Stimulated activated CD4-positive, alpha-beta T cell treated with anti-CD3 and anti-CD28 coated beads, Interleukin-2, amount 100 ng/mL, for 48 hours (primary cell): ENCODE results near the gene PPTC7.
"Not testable (repeated sequence)": the region's sequence is repeated elsewhere in the genome, so short reads cannot be mapped to it uniquely, and the experiment has no call there.

Experiments used
- DNase-seq, 2 donors: peaks; one replicate each; pipeline ENCODE4 v3.0.0-alpha.2; 2020

PPTC7 gene

DNA sequence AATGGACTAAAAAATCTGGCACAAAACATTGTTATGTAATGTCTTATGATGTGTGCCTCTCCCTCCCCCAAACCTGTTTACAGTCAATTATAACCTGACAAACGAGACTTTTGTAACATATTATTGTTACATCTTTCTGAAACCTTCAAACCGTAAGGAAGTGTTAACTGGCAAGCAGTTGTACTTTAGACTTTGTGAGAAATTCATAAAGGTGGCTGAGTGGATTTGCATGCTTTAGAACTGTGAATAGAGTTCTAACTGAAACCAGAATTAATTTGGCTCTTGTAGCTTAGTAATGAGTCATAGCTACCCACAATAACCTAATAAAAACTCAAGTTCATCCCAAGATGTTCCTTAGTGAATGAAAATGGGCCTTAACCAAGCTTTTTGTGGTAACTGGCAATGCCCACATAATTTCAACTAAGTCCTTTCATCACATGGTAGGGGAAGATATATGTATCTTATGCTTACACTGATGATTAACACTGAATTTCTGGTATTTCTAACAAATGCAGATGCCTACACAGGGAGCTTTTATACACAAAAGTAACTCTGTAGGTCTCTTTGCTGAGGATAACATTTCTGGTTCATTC is 51.3 kb downstream of the PPTC7 start:
- DNase-seq: no peak

DNA sequence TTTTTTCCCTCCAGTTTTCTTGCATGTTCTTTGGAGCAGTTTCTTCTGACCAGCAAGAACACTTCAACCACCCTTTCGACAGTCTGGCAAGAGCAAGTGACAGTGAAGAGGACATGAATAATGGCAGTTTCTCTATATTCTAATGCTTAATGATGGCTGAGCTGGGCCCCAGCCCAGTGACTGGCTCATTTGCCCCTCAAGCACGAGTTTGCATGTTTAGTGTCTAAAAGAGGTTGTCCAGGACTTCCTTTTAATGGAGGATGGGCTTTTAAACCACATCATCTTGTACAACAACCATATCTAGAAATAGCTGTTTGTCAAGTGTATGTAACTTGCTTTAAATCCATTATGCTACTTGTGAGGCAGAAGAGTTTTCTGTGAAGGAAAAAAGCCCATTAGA is 52.6 kb downstream of the PPTC7 start:
- no peak for DNase-seq

DNA sequence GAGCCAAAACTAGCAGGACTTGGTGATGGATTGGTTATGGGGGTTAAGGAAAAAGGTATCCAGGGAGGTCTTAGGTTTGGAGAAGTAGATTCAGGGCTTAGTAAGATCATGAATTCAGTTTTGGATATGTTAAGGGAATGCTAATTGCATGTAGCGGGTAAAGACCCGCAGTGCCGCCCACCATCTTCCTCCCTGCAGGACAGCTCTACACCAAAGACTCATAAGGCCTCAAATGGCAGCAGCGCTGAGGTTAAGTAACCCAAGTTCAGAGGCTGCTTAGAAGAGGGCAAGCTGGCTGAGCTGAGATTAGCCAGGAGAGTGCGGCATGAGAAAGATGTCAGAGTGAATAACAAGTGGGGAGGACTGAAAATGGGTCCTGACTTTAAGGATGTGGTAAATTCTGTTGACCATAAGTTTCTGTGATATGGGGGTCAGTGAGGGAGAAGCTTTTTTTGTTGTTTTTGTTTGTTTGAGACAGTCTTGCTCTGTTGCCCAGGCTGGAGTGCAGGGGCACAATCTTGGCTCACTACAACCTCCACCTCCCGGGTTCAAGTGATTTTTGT is 54.8 kb downstream of the PPTC7 start:
- no peak for DNase-seq

DNA sequence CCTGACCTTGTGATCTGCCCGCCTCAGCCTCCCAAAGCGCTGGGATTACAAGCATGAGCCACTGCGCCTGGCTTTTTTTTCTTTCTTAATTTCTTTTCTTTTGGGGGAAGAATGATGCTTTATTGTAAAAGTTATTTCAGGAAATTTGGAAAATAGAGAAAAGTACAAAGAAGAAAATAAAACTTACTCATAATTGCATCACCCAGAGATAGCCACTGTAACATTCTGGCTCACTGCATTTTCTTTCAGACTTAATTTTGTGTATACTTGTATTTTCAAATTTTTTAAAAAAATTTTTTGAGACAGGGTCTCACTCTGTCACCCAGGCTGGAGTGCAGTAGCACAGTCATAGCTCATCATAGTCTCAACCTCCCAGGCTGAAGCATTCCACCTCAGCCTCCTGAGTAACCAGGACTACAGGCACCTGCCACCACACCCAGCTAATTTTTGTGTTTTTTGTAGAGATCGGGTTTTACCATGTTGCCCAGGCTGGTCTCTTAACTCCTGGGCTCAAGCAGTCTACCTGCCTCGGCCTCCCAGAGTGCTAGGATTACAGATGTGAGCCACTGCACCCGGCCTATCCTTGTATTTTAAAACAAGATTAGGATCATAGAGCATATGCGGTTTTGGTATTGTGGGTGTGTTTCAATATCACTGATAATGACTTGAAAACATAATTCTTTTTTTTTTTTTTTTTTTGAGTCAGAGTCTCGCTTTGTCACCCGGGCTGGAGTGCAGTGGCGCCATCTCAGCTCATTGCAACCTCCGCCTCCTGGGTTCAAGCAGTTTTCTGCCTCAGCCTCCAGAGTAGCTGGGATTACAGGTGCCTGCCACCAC is 62.0 kb downstream of the PPTC7 start:
- peak; percentile 23 to 28 for DNase-seq

DNA sequence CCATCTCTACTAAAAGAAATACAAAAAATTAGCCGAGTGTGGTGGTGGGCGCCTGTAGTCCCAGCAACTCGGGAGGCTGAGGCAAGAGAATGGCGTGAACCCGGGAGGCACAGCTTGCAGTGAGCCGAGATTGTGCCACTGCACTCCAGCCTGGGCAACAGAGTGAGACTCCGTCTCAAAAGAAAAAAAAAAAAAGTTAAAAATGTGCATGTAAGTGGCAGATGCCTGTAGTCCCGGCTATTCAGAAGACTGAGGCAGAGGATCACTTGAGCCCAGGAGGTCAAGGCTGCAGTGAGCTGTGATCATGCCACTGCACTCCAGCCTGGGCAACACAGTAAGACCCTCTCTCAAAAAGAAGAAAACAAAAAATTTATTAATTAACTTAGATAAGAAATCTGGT is 65.1 kb downstream of the PPTC7 start:
- not testable (repeated sequence) for DNase-seq

DNA sequence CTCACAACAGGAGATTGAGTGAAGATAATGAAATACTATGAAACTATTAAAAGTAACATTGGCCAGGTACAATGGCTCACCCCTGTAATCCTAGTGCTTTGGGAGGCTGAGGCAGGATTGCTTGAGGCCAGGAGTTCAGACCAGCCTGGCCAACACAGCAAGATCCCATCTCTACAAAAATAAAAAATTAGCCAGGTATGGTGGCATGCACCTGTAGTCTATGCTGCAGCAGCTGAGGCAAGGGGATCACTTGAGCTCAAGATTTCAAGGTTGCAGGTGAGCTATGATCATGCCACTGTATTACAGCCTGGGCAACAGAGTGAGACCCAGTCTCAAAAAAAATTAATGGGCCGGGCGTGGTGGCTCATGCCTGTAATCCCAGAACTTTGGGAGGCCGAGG is 66.1 kb downstream of the PPTC7 start:
- no peak for DNase-seq

DNA sequence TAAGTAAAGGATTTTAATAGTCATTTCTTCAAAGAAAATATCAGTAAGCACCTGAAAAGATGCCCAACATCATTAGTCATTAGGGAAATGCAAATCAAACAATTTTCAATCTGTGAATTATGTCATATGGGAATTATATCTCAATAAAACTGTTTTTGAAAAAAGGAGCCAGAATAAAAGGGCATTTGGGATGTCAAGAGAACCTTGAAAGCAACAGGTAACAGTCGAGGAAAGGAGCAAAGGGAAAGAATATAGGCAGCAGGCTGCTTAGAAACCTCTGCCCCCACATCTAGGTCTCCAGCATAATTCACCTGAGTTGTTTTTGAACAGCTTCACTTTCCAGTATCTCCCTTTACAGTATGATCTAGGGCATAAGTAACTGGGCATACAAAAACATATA is 68.8 kb downstream of the PPTC7 start:
- no peak for DNase-seq

DNA sequence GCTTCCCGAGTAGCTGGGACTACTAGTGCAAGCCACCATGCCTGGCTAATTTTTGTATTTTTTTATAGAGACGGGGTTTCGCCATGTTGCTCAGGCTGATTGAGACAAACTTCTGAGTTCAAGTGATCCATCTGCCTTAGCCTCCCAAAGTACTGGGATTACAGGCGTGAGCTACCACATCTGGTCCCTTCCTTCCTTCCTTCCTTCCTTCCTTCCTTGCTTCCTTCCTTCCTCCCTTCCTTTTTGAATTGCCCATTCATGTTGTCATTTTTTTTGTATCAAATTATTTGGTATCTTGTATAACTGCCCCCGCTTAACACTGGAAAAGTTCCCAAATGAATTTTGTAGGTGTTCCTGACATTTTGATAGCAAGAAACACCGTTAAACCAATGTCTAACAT is 69.3 kb downstream of the PPTC7 start:
- DNase-seq: no peak

DNA sequence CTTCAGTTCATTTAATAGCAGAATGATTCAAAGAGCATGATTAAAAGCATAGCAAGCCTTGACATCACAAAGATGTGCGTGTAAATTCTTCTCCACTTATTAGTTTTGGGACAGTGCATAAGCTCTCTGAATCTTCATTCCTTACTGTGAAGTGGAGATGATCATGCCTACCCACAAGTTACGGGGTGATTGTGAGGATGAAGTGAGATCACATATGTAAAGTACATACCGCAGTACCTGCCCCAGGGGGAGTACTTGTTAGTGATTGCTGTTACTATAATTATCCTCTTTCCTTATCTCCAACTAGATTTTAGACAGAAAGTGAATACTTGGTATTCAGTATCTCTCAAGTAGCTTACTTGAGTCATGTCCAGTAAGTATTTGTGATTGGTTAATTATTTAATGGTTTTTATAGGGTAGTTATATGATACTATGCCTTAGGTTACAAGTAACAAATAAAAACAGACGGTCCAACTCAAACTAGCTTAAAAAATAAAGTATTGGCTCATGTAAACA is 75.0 kb downstream of the PPTC7 start:
- no peak for DNase-seq

DNA sequence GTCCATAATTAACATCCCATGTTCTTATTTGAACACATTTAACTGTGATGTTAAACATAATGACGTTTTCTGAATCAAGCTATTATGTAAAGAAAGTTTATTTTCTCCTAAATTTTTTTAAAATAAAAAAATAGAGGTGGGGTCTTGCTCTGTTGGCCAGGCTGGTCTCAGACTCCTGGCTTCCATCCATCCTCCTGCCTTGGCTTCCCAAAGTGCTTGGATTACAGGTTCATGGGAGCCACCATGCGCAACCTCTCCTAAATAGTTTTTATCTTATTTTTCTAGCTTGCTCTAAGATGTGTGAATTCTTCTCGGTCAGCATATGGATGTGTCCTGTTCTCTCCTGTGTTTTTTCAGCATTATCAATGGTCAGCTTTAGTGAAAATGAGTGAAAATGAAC is 77.8 kb downstream of the PPTC7 start:
- DNase-seq: no peak

DNA sequence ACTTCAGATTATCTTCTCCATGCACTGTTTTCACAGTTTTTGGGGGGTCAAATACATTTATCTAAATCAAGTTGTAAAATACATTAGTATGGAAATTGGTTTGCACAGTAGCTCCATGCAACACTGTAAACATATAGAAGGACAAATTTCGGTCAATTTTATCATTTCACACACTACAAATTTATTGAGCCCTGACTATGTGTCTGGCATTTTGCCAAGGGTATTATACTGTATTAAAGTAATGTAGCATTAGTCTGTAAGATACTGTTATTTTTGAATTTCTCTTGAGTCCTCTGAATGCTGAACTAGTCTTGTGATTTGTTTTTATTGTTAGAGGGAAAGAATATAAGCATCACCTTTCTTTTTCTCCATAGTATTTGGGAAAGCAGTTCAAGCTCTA is 79.7 kb downstream of the PPTC7 start:
- DNase-seq: no peak

DNA sequence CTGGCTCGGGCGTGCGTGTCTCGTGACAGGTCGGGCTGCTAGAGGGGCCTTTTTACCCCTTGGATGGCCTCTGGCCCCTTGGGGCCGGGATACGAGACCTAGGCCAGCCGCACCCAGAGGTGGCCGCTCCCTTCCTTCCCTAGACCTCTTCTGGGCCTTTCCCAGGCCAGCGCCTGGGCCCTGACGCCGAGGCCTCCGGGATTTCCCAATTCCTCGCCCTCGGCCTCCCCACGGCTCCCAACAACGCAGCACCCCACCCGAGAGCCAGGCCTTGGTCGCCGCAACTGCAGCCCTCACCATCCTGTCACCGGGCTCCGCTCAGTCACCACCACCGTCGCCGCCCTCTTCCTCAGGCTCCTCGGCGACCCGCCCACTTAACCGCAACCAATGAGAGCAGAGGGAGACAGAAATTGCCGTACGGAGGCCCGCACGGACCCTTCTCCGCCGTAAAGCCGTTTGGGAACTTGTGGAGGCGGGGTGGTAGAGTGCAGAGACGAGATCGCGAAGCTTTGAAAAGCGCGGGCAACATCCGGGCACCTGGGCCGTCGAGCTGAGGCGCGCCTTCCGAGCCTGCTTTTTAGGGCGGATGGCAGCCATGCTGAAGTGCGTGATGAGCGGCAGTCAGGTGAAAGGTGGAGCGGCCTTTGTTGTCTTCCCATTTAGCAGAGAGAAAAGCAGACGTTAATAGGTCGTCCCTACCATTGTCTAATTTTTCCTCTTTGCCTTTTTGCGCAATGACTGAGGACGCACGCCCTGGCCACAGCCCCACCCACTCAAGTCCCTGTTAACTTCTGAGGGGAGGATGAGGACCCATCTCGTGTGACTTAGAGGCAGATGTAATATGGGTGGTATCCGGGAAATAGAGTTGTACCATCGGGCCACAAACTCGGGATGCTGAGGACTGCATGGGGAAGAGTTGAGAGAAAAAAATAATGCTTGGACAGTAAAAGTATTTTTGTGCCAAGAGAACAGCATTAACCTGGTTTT is 81.1 kb downstream of the PPTC7 start, which contains the start of the genes RAD9B and VPS29:
Gene RAD9B, plus strand, starts transcription at position 580 of the 987 bp plus-strand sequence. Its CDS starts 7 bp downstream, at position 587.
Gene VPS29, minus strand, starts transcription at position 360 of the 987 bp plus-strand sequence. Its CDS starts 60 bp downstream, at position 300.
- peak; percentile 97 to 98 for DNase-seq

DNA sequence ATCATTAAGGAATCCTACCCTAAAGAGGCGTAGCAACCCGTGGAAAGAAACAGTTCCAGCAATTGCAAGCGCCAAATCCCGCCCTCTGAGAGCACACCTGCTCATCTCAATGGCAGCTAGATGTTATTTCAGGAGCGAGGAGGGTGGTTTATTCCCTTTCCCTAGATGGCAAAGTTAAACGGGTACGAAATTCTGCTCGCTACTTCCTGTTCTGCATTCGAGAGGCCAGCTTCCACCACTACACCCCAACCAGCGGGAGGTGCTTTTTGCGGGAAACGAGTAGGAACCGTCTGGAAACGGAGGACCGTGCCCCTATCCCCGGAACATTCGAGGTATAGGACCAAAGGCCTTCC is 81.7 kb downstream of the PPTC7 start:
- DNase-seq: peak in 1 of 2 donors; percentile 15

DNA sequence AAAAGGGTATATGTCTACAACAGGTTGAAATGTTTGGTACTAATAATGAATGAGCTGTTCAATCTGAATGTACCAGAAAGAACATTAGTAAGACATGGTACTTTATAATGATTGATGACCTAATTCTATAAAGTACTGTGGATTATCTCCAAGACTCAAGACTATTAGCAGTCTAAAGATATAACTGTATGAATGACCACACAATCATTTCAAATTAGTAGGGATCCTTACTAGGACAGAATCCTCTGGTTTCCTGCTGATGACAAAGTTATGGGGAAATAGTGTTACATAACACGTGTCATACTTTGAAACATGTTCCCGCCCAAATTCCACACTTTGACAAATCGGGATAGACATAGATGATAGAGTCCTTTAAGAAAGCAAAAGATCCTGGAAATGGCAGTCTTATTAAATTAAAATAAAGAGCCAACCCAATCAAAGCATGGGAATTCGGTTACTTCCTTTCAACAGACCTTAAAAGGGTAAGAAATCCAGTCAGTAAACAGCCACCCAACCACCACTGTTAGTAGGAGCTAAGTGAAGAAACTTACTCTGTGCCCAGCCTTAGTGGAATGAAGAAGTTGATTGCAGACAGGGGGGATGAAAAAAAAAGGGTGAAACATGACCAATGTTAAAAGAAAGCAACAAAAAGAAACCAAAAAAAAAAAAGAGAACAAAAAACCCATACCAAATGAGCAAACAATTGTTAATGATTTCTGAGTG is 84.0 kb downstream of the PPTC7 start:
- DNase-seq: no peak
